Measurements from ENCODE around the gene CHCHD4. TPM values are rescaled to one million over a fixed set of nuclear protein-coding genes. Genes with fewer than 3 reads are reported as not detected.
"Not testable (repeated sequence)": the region's sequence is repeated elsewhere in the genome, so short reads cannot be mapped to it uniquely, and the experiment has no call there.

The CHCHD4 gene
- polyA plus RNA-seq, 4 donors: 16.5 to 21.7 (median 17.6) TPM

GRCh38 chr3:14082108-14082657 lies 42.5 kb downstream of the CHCHD4 start:
- DNase-seq (ENCODE audit: low read depth in 4 of 4, low spot score in 2 of 4): no peak

GRCh38 chr3:14077310-14077709 lies 47.4 kb downstream of the CHCHD4 start:
- no peak for DNase-seq (ENCODE audit: low read depth in 4 of 4, low spot score in 2 of 4)

GRCh38 chr3:14075233-14075632 lies 49.4 kb downstream of the CHCHD4 start:
- not testable (repeated sequence) for DNase-seq (ENCODE audit: low read depth in 4 of 4, low spot score in 2 of 4)

- no peak for DNase-seq (ENCODE audit: low read depth in 4 of 4, low spot score in 2 of 4)
Observed at GRCh38 chr3:14064910-14065309, 59.8 kb downstream of the CHCHD4 start.

GRCh38 chr3:14063152-14063551 lies 61.5 kb downstream of the CHCHD4 start:
- DNase-seq (ENCODE audit: low read depth in 4 of 4, low spot score in 2 of 4): no peak

Other genes starting within 250 kb of the CHCHD4 start
- gene WNT7A, start 244.8 kb downstream of the CHCHD4 start, polyA plus RNA-seq (ENCODE audit: insufficient read length in 4 of 4): under 1 TPM in 2 of 4 donors, not detected in 2; 0.04 to 0.14 TPM
- 10 to 100 TPM; 52.8 to 63.9 (median 56.9) TPM for gene TMEM43, start 182 bp upstream of the CHCHD4 start, polyA plus RNA-seq (ENCODE audit: insufficient read length in 4 of 4)
- 10 to 100 TPM; 42.4 to 53.5 (median 48.7) TPM for gene XPC, start 53.7 kb upstream of the CHCHD4 start, polyA plus RNA-seq (ENCODE audit: insufficient read length in 4 of 4)
- gene LSM3, start 53.9 kb upstream of the CHCHD4 start, polyA plus RNA-seq (ENCODE audit: insufficient read length in 4 of 4): 10 to 100 TPM; 14.2 to 20.4 (median 17.2) TPM

All from left renal cortex interstitium (tissue), 4 donors.